IPS DF 6.9 (cell line): ENCODE results near the gene TMEM204.

Source experiments
- DNase-seq: peaks from one replicate; pipeline ENCODE4 v3.0.0-alpha.2; 2013; ENCODE audit warnings: low read depth, low spot score
- H3K27ac ChIP-seq: one replicate; pipeline ENCODE4 v1.5.1; 2013; ENCODE audit warnings: low read length, control low read depth
- H3K27me3 ChIP-seq: 2 replicates; pipeline ENCODE4 v1.6.1; 2013; ENCODE audit warnings: mild to moderate bottlenecking, low read length; ENCODE audit not compliant: control insufficient read depth, insufficient read depth
- H3K36me3 ChIP-seq: 2 replicates; pipeline ENCODE4 v1.6.1; 2013; ENCODE audit warnings: low read length; ENCODE audit not compliant: control insufficient read depth, insufficient read depth
- H3K4me1 ChIP-seq: 2 replicates; pipeline ENCODE4 v1.6.1; 2013; ENCODE audit warnings: low read length; ENCODE audit not compliant: control insufficient read depth, insufficient read depth
- H3K4me3 ChIP-seq: 2 replicates; pipeline ENCODE4 v1.5.1; 2013; ENCODE audit warnings: mild to moderate bottlenecking, low read length
- H3K9me3 ChIP-seq: 2 replicates; pipeline ENCODE4 v1.6.1; 2013; ENCODE audit warnings: low read length, inconsistent platforms; ENCODE audit not compliant: control insufficient read depth, insufficient read depth
- WGBS: extraction: QIAGEN DNeasy Blood & Tissue Kit; methylation state at CpG from one replicate; pipeline ENCODE4 v1.1.7; 2013; ENCODE audit warnings: mixed read lengths, missing lambda C conversion rate; ENCODE audit not compliant: insufficient read length, insufficient coverage; 5-methylcytosine and 5-hydroxymethylcytosine counted together

TMEM204 gene

GRCh38 chr16:1523581-1524245 lies 9.8 kb upstream of the TMEM204 start:
- H3K27me3 ChIP-seq: no peaks in the 10 kb centered on the region
- DNase-seq: no peak
- no peaks in the 10 kb centered on the region for H3K9me3 ChIP-seq
- no peak overlapping the region for H3K4me3 ChIP-seq
- no peaks in the 10 kb centered on the region for H3K4me1 ChIP-seq
- H3K36me3 ChIP-seq: no peaks in the 10 kb centered on the region
- no peak overlapping the region for H3K27ac ChIP-seq
- WGBS: no CpG with 5 or more reads among the region's 30 CpGs

GRCh38 chr16:1524366-1524765 lies 9.1 kb upstream of the TMEM204 start:
- no peak overlapping the region for H3K27ac ChIP-seq
- no peak for DNase-seq
- no peaks in the 10 kb centered on the region for H3K27me3 ChIP-seq
- WGBS: no CpG with 5 or more reads among the region's 26 CpGs
- no peaks in the 10 kb centered on the region; the same call in 1 of the 2 replicates for H3K36me3 ChIP-seq
- H3K4me1 ChIP-seq: no peaks in the 10 kb centered on the region
- no peaks in the 10 kb centered on the region for H3K9me3 ChIP-seq
- H3K4me3 ChIP-seq: no peak overlapping the region

- no peak overlapping the region for H3K27ac ChIP-seq
- no CpG with 5 or more reads among the region's 44 CpGs for WGBS
- no peaks in the 10 kb centered on the region for H3K27me3 ChIP-seq
- H3K4me1 ChIP-seq: no peaks in the 10 kb centered on the region
- no peak for DNase-seq
- H3K4me3 ChIP-seq: no peak overlapping the region
- no peaks in the 10 kb centered on the region; the same call in 1 of the 2 replicates for H3K36me3 ChIP-seq
- no peaks in the 10 kb centered on the region for H3K9me3 ChIP-seq
Measured at GRCh38 chr16:1525871-1526607, 7.4 kb upstream of the TMEM204 start.

GRCh38 chr16:1526608-1527555 lies 6.6 kb upstream of the TMEM204 start:
- Histone ChIP-seq H3K4me1 (no peaks in the 10 kb centered on the region), H3K27me3 (no peaks in the 10 kb centered on the region), H3K4me3 (no peak overlapping the region), H3K27ac (no peak overlapping the region), H3K9me3 (no peaks in the 10 kb centered on the region), H3K36me3 (no peaks in the 10 kb centered on the region; the same call in 1 of the 2 replicates)
- WGBS: no CpG with 5 or more reads among the region's 38 CpGs
- DNase-seq: no peak

GRCh38 chr16:1527836-1528811 lies 5.3 kb upstream of the TMEM204 start:
- WGBS: no CpG with 5 or more reads among the region's 42 CpGs

GRCh38 chr16:1528921-1529537 lies 4.4 kb upstream of the TMEM204 start:
- Histone ChIP-seq H3K27ac (no peak overlapping the region), H3K4me3 (no peak overlapping the region), H3K36me3 (no peaks in the 10 kb centered on the region; the same call in 1 of the 2 replicates), H3K9me3 (no peaks in the 10 kb centered on the region), H3K4me1 (no peaks in the 10 kb centered on the region), H3K27me3 (no peaks in the 10 kb centered on the region)
- DNase-seq: no peak
- no CpG with 5 or more reads among the region's 29 CpGs for WGBS

More at GRCh38 chr16:1527836-1528811, 5.3 kb upstream of the TMEM204 start:
- H3K27ac ChIP-seq: no peak overlapping the region
- H3K9me3 ChIP-seq: no peaks in the 10 kb centered on the region
- H3K27me3 ChIP-seq: no peaks in the 10 kb centered on the region
- H3K36me3 ChIP-seq: no peaks in the 10 kb centered on the region; the same call in 1 of the 2 replicates
- no peak for DNase-seq
- no peak overlapping the region for H3K4me3 ChIP-seq
- no peaks in the 10 kb centered on the region for H3K4me1 ChIP-seq

GRCh38 chr16:1530349-1530882 lies 3.0 kb upstream of the TMEM204 start:
- H3K4me3 ChIP-seq: no peak overlapping the region
- H3K36me3 ChIP-seq: no peaks in the 10 kb centered on the region; the same call in 1 of the 2 replicates
- no peaks in the 10 kb centered on the region for H3K4me1 ChIP-seq
- no peaks in the 10 kb centered on the region for H3K27me3 ChIP-seq
- no CpG with 5 or more reads among the region's 27 CpGs for WGBS
- DNase-seq: no peak
- no peaks in the 10 kb centered on the region for H3K9me3 ChIP-seq
- H3K27ac ChIP-seq: no peak overlapping the region

GRCh38 chr16:1530883-1531637 lies 2.4 kb upstream of the TMEM204 start:
- H3K4me1 ChIP-seq: no peaks in the 10 kb centered on the region
- no peaks in the 10 kb centered on the region for H3K27me3 ChIP-seq
- H3K4me3 ChIP-seq: no peak overlapping the region
- no peak overlapping the region for H3K27ac ChIP-seq
- no CpG with 5 or more reads among the region's 35 CpGs for whole genome bisulfite sequencing
- DNase-seq: no peak
- H3K9me3 ChIP-seq: no peaks in the 10 kb centered on the region
- no peaks in the 10 kb centered on the region; the same call in 1 of the 2 replicates for H3K36me3 ChIP-seq

GRCh38 chr16:1531638-1531910 lies 1.9 kb upstream of the TMEM204 start:
- no peaks in the 10 kb centered on the region; the same call in 1 of the 2 replicates for H3K36me3 ChIP-seq
- no peaks in the 10 kb centered on the region for H3K27me3 ChIP-seq
- no peak for DNase-seq
- no peak overlapping the region for H3K4me3 ChIP-seq
- no peaks in the 10 kb centered on the region for H3K4me1 ChIP-seq
- H3K9me3 ChIP-seq: no peaks in the 10 kb centered on the region
- no CpG with 5 or more reads among the region's 14 CpGs for WGBS
- no peak overlapping the region for H3K27ac ChIP-seq
